ENCODE data around the gene PRKCE. TPM values are rescaled to one million over a fixed set of nuclear protein-coding genes. Genes with fewer than 3 reads are reported as not detected.

The PRKCE gene
- total and polyA plus RNA-seq, 2 donors (not counting 3 experiments of a cell fraction or from before 2014, with no cell fraction given): 27.9 to 33.9 TPM

- Histone ChIP-seq H3K4me2 (ENCODE audit: insufficient read depth, low read length) (no peak overlapping the region), H4K20me1 (replicated peaks; ENCODE audit: control insufficient read depth, extremely low read depth, insufficient read depth, low read length) (peaks cover 2% of the 10 kb centered on the region), H3K27me3 (ENCODE audit: control insufficient read depth in 2 of 2, insufficient read depth in 2 of 2, low read length in 2 of 2) (no peaks in the 10 kb centered on the region), H3K9ac (replicated peaks; ENCODE audit: extremely low read depth, insufficient read depth, low read length) (no peak overlapping the region), H3K36me3 (ENCODE audit: control insufficient read depth in 2 of 2, extremely low read depth in 1 of 2, insufficient read depth in 2 of 2, low read length in 2 of 2) (no peaks in the 10 kb centered on the region), H3K9me3 (replicated peaks; ENCODE audit: control insufficient read depth, insufficient read depth, low read length) (no peaks in the 10 kb centered on the region), H3K9me1 (replicated peaks; ENCODE audit: control insufficient read depth, extremely low read depth, insufficient read depth, low read length) (no peaks in the 10 kb centered on the region), H3K27ac (ENCODE audit: insufficient read depth, low read depth, low read length) (no peak overlapping the region), H3K4me3 (replicated peaks in 1 of 3; ENCODE audit: insufficient read depth in 1 of 3, low read depth in 1 of 3, low read length in 3 of 3) (no peak overlapping the region), H3K4me1 (ENCODE audit: control insufficient read depth, extremely low read depth, insufficient read depth, low read length) (no peaks in the 10 kb centered on the region), H3K79me2 (ENCODE audit: control insufficient read depth, insufficient read depth, low read length) (no peaks in the 10 kb centered on the region), H2AFZ (ENCODE audit: low read depth, low read length) (no peak overlapping the region)
- no peak for DNase-seq (ENCODE audit: low read depth, low spot score)
- TF ChIP-seq MAX (IDR thresholded peaks at IDR 0.05; ENCODE audit: insufficient read depth, insufficient read length) (no peak), EZH2 (IDR thresholded peaks at IDR 0.05; ENCODE audit: borderline replicate concordance, low read depth, low read length, severe bottlenecking) (no peak), CTCF (IDR thresholded peaks at IDR 0.05; ENCODE audit: extremely low read depth in 1 of 2, insufficient read depth in 1 of 2, low read depth in 1 of 2, low read length in 2 of 2) (no peak), GATA2 (IDR thresholded peaks at IDR 0.05; ENCODE audit: insufficient read depth, insufficient read length, low read depth, low read length) (no peak), POLR2AphosphoS5 (IDR thresholded peaks at IDR 0.05; ENCODE audit: insufficient read depth, low read depth, low read length) (no peak), POLR2A (IDR thresholded peaks at IDR 0.05; ENCODE audit: low read depth, low read length) (no peak), JUN (IDR thresholded peaks at IDR 0.05; ENCODE audit: borderline replicate concordance, insufficient read depth, insufficient read length, low read depth) (no peak), MYC (IDR thresholded peaks at IDR 0.05; ENCODE audit: low read depth, low read length) (no peak), FOS (IDR thresholded peaks at IDR 0.05; ENCODE audit: borderline replicate concordance, insufficient read depth, low read length) (no peak)
- dilution Hi-C loops (cut with MboI; ENCODE audit: extremely low pct_ligation_motif_present, low sequenced_read_pairs): no loop called here
- FAIRE-seq: no peak
- CTCF ChIA-PET: interaction anchor here (1.7 kb wide), 1 partner anchor 9 kb away, joined by 7 read pairs; no protein-coding TSS in a partner anchor
- intact Hi-C loops (cut with micrococcal nuclease): no loop called here
- POLR2A ChIA-PET: no interaction called here
- BruUV-seq (replicated peaks): no TSS peak
Observed at GRCh38 chr2:45761635-45762034, 110.2 kb downstream of the PRKCE start.
